Body of pancreas (tissue), 4 donors: ENCODE measurements around the gene MYH7B. TPM values are rescaled to one million over a fixed set of nuclear protein-coding genes. Genes with fewer than 3 reads are reported as not detected.

Experiments used
- ATAC-seq: fragments of 150-250 bp; one replicate; pipeline ENCODE4 v1.9.1; 2016
- DNase-seq, 4 donors: peaks; one replicate each; pipeline ENCODE4 v3.0.0-alpha.2; 2019
- H3K27ac ChIP-seq, 4 donors: fragments of 200-600 bp; sonication (generic); 1 replicate in 3 of 4; 2 replicates in 1 of 4; pipeline versions ENCODE4 v1.5.1 to v1.6.1; 2016 to 2019; ENCODE audit warnings: mild to moderate bottlenecking in 1 of 4, mixed read lengths in 1 of 4, moderate library complexity in 1 of 4
- H3K27me3 ChIP-seq, 2 donors: fragments of 200-600 bp; sonication (generic); one replicate each; pipeline ENCODE4 v1.6.0; 2016; ENCODE audit warnings: mild to moderate bottlenecking in 1 of 2
- H3K36me3 ChIP-seq, 2 donors: fragments of 200-600 bp; sonication (generic); replicated peaks in 1 of 2; 2 replicates each; pipeline ENCODE4 v1.5.1; 2016; ENCODE audit warnings: low read depth in 2 of 2; ENCODE audit not compliant: insufficient read depth in 1 of 2
- H3K4me1 ChIP-seq: fragments of 200-600 bp; sonication (generic); one replicate; pipeline ENCODE4 v1.6.0; 2016
- H3K4me3 ChIP-seq, 2 donors: fragments of 200-600 bp; sonication (generic); 1 replicate in 1 of 2; 2 replicates in 1 of 2; pipeline ENCODE4 v1.5.1; 2016 to 2019
- H3K9me3 ChIP-seq, 3 donors: fragments of 200-600 bp; sonication (generic); 1 replicate in 2 of 3; 2 replicates in 1 of 3; pipeline ENCODE4 v1.5.1; 2016
- POLR2A ChIP-seq, 3 donors: fragments of 450-650 bp; IDR thresholded peaks; one replicate each; pipeline ENCODE4 v1.6.1; 2016; ENCODE audit warnings: antibody characterized with exemption in 3 of 3, mild to moderate bottlenecking in 2 of 3
- WGBS, 2 donors: methylation state at CpG; one replicate each; pipeline ENCODE4 v1.1.5; 2017; 5-methylcytosine and 5-hydroxymethylcytosine counted together
- intact Hi-C: fragments of 100-400 bp; cut with DNase I; formaldehyde crosslinking; loops from one replicate; pipeline ENCODE4 v1.15.1; 2023
- total RNA-seq, 2 donors: library from RNA; depleted of rRNA; stranded (reverse); fragments of >200 nt; gene quantifications; one replicate each; pipeline ENCODE4 v1.1.0, GENCODE V29; 2016
- TF ChIP-seq, protein P1 (sequence below), 7 experiments: fragments of 450-650 bp in 4 of 7; fragments of 200-600 bp in 3 of 7; sonication (generic) in 3 of 7; IDR thresholded peaks; one replicate each; pipeline ENCODE4 v1.5.1; 2016 to 2019; ENCODE audit warnings: antibody characterized with exemption in 7 of 7

MYH7B gene
- total RNA-seq, 2 donors from 2014 or later: 0.52 to 1.3 TPM

DNA sequence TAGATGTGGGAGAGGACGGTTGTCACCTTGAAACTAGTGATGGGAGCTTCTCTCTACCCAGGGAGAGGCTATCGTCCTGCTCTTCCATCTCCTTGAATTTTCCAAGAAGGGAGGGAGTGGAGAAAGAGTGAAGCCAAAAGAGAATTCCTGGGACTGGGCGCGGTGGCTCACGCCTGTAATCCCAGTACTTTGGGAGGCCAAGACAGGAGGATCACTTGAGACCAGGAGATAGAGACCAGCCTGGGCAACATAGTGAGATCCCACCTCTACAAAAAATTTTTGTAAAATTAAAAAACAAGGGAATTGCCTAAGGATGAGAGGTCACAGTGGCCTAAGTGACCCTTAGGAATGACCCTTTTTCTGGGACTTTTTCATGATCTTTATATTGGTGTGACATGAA, 8.8 kb downstream of the MYH7B start:
- TF ChIP-seq POLR2A (IDR thresholded peaks at IDR 0.05): no peak
- TF ChIP-seq, protein P1, sequence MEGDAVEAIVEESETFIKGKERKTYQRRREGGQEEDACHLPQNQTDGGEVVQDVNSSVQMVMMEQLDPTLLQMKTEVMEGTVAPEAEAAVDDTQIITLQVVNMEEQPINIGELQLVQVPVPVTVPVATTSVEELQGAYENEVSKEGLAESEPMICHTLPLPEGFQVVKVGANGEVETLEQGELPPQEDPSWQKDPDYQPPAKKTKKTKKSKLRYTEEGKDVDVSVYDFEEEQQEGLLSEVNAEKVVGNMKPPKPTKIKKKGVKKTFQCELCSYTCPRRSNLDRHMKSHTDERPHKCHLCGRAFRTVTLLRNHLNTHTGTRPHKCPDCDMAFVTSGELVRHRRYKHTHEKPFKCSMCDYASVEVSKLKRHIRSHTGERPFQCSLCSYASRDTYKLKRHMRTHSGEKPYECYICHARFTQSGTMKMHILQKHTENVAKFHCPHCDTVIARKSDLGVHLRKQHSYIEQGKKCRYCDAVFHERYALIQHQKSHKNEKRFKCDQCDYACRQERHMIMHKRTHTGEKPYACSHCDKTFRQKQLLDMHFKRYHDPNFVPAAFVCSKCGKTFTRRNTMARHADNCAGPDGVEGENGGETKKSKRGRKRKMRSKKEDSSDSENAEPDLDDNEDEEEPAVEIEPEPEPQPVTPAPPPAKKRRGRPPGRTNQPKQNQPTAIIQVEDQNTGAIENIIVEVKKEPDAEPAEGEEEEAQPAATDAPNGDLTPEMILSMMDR (IDR thresholded peaks at IDR 0.05): no peak

DNA sequence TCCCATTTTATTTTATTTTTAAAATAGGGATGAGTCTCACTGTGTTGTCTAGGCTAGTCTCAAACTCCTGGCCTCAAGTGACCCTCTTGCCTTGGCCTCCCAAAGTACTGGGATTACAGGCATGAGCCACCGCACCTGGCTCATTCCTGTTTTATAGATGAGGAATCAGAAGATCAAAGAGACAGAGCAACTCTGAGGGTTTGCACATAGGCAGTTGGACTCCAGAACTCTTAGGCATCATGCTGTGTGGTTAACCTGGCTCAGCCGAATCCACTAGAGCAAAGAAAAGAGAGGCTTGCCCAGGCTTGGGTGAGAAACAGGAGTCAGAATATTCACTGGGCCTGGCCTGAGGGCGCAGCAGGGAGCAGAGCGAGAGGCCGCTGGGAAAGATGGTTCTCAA, 9.4 kb downstream of the MYH7B start:
- Histone ChIP-seq H3K27ac (no peak overlapping the region), H3K36me3 (no peaks in the 10 kb centered on the region), H3K4me1 (no peaks in the 10 kb centered on the region), H3K9me3 (no peaks in the 10 kb centered on the region), H3K4me3 (no peak overlapping the region), H3K27me3 (no peaks in the 10 kb centered on the region)
- DNase-seq (no peak), ATAC-seq (no peak)
- WGBS, 2 donors: 93 to 95% methylated on average over 5 of the region's 5 CpGs
- no peak for TF ChIP-seq POLR2A (IDR thresholded peaks at IDR 0.05)
- TF ChIP-seq, protein P1 (IDR thresholded peaks at IDR 0.05): no peak
- intact Hi-C loops: no loop called here

More for the DNA sequence above, 8.8 kb downstream of the MYH7B start:
- Histone ChIP-seq H3K36me3 (no peaks in the 10 kb centered on the region), H3K27me3 (no peaks in the 10 kb centered on the region), H3K4me1 (no peaks in the 10 kb centered on the region), H3K27ac (no peak overlapping the region), H3K9me3 (no peaks in the 10 kb centered on the region), H3K4me3 (no peak overlapping the region)
- DNase-seq (no peak), ATAC-seq (no peak)
- 84 to 94% methylated on average over 5 of the region's 5 CpGs for WGBS, 2 donors
- intact Hi-C loops: loop anchor here (5.0 kb wide), 1 partner anchor 92 kb away; the partner anchor contains the start of gene GGT7

DNA sequence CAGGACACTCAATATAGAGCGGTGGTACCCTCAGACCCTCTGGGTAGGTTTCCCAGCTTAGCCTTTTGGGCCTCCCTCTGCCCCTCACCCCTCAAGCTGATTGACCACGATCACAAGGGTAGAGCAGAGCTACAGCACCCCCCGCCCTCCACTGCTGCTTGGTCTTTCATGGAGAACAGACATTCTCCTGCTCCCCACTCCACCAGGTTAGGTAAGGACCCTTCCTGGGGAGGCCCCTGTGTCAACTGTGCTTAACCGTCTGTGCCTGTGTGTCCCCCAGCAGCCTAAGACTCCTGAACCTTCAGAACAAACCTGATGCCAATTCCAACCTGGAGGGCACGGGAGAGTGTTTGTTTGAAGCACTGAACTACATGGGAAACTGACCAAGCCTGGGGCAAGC, 11.8 kb downstream of the MYH7B start:
- ATAC-seq (no peak), DNase-seq (no peak)
- Histone ChIP-seq H3K9me3 (no peaks in the 10 kb centered on the region), H3K27me3 (no peaks in the 10 kb centered on the region), H3K36me3 (no peaks in the 10 kb centered on the region), H3K4me3 (no peak overlapping the region), H3K27ac (no peak overlapping the region), H3K4me1 (no peaks in the 10 kb centered on the region)
- WGBS, 2 donors: 75 to 89% methylated on average over 4 to 5 of the region's 5 CpGs
- TF ChIP-seq POLR2A (IDR thresholded peaks at IDR 0.05): no peak
- intact Hi-C loops: no loop called here

DNA sequence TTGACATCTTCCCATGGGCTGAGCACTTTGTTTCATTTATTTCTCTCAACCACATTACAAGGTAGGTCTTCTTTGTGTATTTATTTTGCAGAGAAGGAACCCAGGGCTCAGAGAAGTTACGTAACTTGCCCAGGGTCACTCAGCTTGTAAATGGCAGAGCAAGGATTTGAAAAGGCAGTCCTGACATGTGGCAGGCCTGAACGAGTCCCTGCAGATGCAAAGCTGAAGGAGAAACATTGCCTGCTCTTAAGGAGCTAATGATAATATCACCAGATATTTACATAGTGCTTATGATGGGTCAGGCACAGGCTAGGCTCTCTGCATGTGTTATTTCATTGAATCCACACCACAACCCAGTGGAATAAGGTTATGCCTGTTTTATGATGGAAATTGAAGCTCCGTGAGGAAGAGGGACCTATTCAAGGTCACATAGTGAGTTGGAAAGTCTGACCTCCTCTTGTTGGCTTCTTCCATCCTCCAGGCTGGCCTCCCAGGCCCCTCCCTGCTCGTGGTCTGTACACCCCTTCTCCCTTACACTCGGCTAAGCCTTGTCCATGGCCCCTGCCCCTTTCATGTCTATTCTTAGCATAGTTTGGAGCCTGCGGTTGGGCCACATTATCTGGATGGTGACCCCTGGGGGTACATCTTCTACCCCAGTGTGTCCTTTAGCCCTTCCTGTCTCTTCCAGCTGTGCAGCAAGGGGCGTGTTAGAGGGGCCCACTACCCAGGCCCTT, 12.5 kb downstream of the MYH7B start:
- WGBS, 2 donors: 76 to 79% methylated on average over 6 to 7 of the region's 7 CpGs
- Histone ChIP-seq H3K4me3 (no peak overlapping the region), H3K9me3 (no peaks in the 10 kb centered on the region), H3K36me3 (no peaks in the 10 kb centered on the region), H3K27me3 (no peaks in the 10 kb centered on the region), H3K27ac (no peak overlapping the region), H3K4me1 (no peaks in the 10 kb centered on the region)
- TF ChIP-seq, protein P1 (IDR thresholded peaks at IDR 0.05): no peak
- TF ChIP-seq POLR2A (IDR thresholded peaks at IDR 0.05): no peak
- DNase-seq (no peak), ATAC-seq (no peak)
- intact Hi-C loops: no loop called here

DNA sequence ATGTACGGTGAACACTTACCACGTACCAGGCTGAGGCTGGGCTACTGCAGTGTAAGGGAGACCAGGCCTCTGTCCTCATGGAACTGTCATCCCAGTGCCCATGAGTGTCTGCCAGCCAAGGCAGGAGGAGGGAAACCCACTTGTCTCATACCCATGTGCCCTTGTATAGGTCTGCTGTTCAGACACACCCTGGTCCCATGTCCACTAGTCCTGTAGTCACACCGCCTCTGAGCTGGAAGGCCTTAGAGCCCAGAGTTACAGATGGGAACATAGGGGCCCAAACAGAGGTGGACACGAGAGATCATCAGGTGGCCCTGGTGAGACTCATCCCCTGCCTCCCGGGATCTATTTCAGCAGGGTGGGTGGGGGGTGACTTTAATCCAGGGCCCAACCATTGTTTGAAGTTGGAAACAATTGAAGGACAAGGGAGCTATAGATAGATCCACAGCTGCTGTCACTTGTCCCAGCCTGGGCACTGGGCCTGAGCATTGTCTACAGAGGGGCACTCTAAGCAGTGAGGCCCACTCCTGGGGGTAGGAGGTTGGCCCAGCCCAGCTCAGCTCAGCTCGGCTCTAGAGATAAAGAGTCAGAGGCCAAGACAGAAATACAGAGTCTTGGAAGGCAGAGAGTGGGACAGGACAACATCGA, 14.6 kb downstream of the MYH7B start:
- 86 to 95% methylated on average over 7 of the region's 7 CpGs for WGBS, 2 donors
- Histone ChIP-seq H3K9me3 (no peaks in the 10 kb centered on the region), H3K36me3 (no peaks in the 10 kb centered on the region), H3K4me3 (no peak overlapping the region), H3K4me1 (no peaks in the 10 kb centered on the region), H3K27me3 (no peaks in the 10 kb centered on the region), H3K27ac (no peak overlapping the region)
- intact Hi-C loops: no loop called here
- TF ChIP-seq, protein P1 (IDR thresholded peaks at IDR 0.05): no peak
- TF ChIP-seq POLR2A (IDR thresholded peaks at IDR 0.05): no peak
- no peak for ATAC-seq
- no peak for DNase-seq
